ENCODE data around the gene IFNA10.

GRCh38 chr9:21205204-21205603, 1.7 kb downstream of the IFNA10 start:
- TF ChIP-seq POLR2A (IDR thresholded peaks at IDR 0.05) (no peak), CTCF (IDR thresholded peaks at IDR 0.05) (no peak)
